Fibroblast of peridontal ligament (primary cell): ENCODE measurements around the gene CBY1.
"Not testable (repeated sequence)": the region's sequence is repeated elsewhere in the genome, so short reads cannot be mapped to it uniquely, and the experiment has no call there.

ENCODE experiments used
- DNase-seq: peaks from one replicate; pipeline ENCODE4 v3.0.0-alpha.2; 2010; ENCODE audit errors: extremely low read depth

CBY1 gene

DNA sequence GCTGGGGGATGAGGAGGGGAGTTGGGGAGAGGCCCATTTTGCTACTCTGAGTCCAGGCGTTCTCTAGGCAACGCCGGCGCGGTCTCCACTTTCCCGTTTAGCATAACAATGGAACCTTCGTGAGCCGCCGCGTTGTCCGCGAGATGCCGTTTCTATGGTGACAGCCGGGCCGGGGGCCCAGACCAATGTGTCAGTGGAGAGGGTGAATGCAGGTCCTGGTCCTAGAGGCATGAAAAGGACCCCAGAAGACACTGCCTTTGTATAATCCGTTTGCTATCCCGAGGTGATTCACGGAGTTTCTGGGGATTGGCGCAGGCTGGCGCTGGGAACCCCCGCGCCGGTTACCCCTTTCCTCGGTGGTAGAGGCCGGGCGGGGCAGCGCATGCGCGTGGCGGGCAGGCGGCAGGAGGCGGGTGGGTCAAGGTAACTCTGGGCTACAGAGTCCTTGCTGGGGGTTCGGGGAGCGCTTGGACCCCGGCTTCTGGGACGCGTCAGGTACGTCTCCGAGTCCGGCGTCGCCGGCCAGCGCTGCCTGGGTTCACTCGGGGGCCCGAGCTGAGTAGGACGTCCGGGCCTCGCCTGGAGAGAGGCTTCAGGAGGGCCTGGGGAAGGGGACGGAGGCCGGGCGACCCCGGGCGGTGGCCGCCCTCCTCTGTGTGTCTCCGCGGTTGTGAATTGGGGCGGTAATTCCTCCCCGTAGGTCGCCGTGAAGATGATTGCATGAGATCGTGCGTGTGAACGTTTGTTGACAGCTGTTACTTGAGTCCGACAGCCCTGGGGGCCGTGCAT lies at the start of gene CBY1, which contains the start of gene FAM227A:
TSS of gene CBY1 (plus strand) at position 383 of the 789 bp plus-strand sequence. CDS start 11,417 bp downstream, outside the sequence.
TSS of gene FAM227A (minus strand) at position 137 of the 789 bp plus-strand sequence. CDS start 6,224 bp downstream, outside the sequence.
- peak; percentile 85 for DNase-seq

DNA sequence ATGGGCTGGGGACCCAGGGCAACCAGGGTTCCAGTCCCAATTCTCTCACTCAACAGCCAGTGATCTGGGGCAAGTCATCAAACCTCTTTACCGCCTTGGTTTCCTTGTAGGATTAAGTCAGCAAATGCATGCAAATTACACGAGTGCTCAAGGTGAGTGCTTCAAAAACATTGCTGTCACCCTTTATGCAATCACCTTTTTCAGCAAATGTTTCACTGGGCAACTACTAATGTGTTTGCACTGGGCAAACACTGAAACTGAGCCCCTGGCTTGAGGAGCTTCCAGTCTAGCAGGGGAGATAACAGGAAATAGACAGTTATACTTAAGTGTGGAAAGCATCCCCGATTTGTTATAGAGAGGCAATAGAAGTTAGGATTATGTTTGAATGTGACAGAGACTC lies 48.8 kb upstream of the CBY1 start:
- no peak for DNase-seq

DNA sequence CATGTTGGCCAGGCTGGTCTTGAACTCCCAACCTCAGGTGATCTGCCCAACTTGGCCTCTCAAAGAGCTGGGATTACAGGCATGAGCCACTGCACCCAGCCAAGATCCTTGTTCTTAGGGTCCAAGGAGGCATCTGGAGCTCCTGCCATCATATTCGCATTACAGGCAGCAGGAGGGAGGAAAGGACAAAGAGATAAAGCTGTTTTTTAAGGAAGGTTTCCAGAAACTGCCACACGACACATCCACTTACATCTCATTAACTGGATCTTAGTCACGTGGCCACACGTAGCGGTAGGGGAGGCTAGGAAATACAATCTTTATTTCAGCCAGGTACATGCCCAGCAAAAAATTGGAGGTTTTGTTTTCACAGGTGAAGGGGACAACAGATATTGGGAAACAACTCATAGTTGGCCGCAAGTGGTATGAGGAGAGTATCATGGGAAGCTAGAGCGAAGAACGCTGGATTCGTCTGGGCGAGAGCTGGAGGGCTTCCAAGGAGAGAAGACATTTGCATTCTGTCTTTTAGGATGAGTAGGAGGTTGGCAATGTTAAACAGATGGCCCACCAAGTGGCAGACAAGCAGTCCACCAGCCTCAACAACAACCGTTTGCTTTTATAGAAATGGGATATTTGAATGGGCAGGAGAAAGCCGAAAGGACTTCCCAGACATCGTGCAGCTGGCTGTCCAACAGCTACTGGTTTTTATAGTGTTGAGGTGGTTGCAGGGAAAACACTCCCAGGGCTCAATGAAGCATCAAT lies 47.3 kb upstream of the CBY1 start:
- DNase-seq: no peak

DNA sequence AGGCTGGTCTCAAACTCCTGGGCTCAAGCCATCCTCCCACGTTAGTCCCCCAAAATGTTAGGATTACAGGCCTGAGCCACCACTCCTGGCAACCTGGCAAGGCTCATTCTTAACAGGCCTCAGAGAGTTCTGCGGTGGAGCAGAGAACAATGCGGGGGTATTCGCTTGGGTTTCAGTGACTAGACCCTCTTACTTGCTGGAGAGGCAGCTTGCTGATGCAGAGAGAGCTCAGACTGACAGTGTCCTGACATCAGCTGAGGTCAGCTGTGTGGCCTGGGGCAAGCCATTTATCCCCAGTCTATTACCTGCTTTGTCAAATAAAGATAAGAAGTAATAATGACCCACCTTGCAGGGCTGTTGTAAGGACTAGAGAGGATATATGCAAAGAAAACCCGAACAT lies 46.2 kb upstream of the CBY1 start:
- DNase-seq: no peak

DNA sequence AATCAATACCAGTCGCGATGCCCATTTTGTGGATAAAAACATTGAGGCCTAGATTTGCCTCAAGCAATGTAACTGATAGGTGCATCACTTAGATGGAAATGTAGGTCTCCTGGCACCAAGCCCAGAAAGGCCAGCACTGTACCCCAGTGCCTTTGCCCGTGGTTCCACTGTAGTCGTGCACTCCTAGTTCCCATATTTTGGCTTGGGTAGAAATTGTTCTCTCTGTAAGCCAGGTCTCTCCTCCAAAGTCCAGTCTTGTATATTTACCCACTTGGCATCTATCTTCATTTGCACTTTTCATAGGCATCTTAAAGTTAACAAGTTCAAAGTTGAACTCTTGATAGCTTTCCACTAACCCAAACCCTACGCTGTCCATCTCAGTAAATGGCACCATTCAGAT lies 44.9 kb upstream of the CBY1 start:
- no peak for DNase-seq

DNA sequence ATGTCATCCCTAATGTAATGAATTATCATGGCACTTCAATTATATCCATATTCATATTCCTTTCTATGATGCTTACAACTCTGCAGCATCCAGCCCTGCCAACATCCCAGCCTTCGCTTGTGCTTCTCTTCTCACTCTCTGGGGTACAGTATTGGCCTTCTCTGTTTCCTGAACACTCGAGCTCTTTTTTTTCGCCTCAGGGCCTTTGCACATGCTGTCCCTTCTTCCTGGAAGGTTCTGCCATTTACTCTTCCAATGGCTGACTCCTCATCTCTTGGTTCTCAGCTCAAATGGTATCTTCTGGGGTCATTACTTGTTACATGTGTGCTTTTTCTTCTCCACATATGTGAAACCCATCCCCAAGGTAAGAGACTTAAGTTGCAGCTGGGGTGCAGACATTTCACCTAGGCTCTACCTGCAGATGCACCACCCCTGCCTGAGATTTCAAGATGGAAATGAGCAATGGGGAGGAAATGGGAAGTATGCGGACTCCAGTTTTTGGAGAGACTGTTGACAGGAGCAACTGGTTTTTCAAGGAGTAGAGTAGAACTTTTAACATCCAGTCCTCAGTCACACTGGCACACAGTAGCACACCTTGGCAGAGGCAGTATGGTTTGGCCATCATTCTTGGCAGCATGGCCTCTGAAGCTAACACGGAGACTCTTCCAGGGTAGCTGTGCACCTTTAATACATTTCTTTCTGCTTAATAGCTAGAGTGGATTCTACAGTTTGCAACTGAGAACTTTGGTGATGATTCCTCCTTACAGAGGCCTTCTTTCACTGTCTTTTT lies 44.0 kb upstream of the CBY1 start:
- DNase-seq: no peak

DNA sequence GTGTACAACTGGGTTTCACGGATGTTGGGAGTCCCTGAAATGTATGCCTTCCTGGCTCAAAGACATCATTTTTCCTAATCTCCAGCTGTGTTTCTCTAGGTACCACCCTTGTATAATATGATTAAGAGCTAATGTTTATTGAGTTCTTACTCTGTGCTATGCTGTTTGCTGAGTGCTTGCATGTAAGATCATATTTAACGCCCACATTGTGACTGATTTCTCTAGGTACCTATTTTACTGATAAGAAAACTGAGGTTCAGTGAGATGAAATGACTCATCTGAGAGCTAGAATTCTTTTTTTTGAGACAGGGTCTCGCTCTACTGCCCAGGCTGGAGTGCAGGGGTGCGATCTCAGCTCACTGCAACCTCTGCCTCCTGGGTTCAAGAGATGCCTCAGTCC lies 42.9 kb upstream of the CBY1 start:
- DNase-seq: no peak

DNA sequence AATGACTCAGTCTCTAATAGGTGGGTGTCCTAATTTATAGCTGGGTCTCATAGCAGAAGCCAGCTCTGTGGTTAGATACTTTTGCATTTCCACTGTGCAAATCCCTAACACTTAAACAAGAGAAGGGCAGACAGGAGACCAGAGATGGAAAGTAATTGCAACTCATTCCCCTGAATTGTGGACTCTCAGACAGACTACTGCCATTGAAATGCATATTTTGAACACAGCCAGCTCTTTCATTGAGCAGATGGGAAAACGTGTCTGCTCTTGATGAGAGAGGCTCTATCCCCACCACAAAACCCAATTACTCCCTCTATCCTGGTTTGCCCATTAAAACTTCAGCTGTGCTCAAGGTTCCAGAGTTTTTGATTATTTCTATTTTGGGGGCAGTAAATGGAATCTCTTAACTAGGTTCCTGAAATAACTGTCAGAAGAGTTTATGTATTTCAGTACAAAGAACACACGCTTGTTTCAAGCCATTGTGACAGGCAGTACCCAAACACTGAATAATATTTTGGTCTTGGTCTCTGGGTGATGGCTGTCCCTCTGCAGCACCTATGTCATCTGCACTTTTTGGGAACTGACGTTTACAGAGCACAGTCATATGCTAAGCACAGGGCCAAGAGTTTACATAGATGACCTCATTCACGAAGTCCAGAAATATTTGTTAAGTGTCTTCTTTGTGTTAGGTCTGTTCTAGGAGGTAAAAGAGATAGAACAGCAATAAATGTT lies 41.9 kb upstream of the CBY1 start:
- peak; percentile 11 for DNase-seq

DNA sequence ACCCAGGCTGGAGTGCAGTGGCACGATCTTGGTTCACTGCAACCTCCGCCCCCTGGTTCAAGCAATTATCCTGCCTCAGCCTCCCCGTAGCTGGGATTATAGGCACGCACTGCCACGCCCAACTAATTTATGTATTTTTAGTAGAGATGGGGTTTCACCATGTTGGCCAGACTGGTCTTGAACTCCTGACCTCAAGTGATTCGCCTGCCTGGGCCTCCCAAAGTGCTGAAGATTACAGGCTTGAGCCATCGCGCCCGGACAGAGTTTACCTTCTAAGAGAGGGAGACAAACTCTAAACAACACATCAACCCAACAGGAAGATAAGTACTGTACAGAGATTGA lies 41.4 kb upstream of the CBY1 start:
- DNase-seq: not testable (repeated sequence)

DNA sequence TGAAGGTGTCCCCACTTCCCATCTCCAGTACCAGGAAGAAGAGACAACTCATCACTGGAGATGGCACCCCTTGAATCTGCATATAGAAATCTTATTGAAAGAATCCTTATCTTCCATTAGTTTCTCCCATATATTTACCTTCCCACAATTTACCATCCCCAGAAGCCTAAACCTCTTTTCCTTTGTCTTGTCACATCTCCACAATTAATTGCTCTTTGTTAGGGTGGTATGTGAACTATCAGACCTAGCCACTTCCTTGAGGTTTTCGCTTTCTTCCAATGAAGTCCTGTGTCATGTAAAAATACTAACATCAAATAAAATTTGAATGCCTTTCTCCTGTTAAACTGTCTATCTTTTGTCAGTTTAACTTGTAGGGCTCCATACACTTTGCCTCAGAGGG lies 38.2 kb upstream of the CBY1 start:
- no peak for DNase-seq

DNA sequence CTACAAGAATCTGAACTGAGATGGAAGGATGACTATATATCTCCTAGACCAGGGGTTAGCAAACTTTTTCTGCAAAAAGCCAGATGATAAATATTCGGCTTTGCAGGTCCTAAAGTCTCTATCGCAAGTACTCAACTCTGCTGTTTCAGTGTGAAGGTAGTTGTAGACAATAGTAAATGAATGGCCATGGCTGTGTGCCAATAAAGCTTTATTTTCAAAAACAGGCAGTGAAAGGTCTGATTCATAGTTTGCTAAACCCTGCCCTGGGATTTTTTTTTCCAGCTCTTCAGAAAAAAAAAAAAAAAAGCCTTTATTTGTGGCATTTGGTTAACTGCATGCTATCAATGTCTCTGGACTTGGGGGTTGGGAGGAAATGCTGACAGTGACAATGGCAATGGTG lies 37.8 kb upstream of the CBY1 start:
- peak; percentile 2 for DNase-seq

DNA sequence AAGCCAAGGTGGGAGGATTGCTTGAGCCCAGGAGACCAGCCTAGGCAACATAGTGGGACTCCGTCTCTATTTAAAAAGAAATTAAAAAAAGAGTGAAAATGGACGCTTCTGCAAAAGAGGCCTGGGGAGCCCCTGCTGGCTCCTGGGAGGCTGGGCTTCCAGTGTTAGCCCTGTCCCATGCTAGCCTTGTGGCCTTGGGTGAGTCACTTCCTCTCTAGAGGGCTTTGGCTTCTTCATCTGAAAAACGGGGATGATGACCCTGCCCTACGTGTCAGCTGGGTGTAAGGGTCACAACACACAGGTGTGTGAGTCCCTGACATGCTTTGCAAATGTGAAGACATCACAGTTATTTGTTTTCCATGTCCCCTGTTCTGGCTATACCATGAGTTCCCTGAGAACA lies 33.1 kb upstream of the CBY1 start:
- no peak for DNase-seq

DNA sequence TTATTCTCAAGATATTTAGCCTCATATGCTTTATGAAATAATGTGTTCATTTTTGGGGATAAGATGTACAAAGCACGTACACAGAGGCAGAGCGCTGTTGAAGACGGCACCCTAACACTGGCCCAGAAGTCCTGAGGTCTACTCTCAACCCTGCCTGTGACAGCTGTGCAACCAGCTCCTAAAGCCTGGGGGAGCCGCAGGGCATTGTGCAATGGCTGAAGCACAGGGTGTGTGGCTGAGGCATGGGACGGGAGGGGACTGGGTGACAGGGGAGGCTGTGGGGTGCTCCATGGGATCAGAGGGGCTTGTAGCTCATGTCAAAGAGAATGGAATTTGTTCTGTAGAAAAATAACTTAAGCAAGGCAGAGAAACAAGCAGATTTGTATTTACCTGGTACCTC lies 28.0 kb upstream of the CBY1 start:
- DNase-seq: no peak

DNA sequence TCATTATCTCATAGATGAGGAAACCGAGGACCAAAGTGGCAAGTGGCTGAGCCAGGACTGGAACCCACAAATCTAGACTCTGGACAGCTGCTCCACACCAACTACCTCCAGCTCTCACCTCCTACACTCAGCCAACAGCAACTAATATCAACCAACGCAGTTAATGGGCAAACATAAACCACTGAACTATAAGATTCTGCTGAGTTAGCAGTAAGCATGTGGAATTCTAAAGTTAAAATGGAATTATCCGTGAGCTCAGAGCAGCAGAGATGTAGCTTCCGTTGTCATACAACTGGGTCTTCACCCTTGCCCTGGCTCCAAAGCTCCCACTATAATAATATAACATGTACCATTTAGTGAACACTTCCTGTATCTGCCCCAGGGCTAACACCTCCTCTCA lies 27.3 kb upstream of the CBY1 start:
- DNase-seq: no peak

DNA sequence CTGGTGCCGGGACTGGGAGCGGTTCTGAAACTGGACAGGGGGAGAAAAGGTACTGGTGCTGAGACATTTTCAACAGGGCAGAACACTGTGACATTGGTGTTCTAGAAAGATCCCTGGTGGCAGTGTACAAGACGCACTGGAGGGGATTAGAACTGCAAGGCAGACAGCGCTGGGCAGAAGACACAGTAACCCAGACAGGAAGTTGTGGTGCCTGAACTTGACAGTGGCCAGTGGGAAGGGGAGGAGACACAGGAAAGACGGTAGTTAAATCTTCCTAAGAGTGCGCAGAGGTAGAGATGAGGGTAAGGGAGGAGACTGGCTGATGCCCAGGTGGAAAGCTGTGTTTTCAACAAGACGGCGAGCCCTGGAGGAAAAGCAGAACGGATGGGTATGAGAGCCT lies 24.7 kb upstream of the CBY1 start:
- no peak for DNase-seq

DNA sequence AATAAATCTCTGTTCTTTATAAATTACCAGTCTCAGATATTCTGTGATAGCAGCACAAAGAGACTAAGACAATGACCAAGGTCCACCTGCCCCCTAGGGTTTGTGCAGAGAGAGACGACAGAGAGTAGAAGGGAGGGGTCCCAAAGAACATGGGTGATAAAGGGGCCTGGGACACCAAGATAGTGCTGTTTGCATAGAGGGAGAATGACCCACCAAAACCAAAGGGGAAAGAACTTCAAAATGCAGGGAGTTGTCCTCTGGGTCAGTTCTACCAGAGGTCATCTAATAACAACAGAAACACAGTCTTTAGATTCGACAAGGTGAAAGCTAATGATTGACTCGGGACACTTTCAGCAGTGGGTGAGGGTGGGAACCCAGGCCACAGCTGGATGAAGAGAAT lies 23.9 kb upstream of the CBY1 start:
- no peak for DNase-seq

DNA sequence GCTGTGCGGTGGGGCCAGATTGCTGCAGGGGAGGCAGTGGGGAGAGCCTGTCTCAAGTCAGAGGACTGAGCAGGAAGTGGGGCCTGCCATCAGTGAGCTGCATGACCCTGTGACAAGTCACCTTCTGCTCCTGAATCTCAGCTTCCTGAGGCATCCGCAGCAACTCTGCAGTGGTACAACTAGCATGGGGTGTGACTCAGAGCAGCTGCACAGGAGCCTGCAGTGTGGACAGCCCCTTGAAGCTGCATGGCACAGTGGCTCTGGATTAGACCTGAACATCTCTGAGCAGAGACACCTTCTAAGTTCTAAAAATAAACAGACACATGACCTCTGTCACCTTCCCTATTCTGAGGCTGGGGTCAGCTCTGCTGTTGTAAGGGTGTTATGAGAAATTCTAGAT lies 18.2 kb upstream of the CBY1 start:
- no peak for DNase-seq

DNA sequence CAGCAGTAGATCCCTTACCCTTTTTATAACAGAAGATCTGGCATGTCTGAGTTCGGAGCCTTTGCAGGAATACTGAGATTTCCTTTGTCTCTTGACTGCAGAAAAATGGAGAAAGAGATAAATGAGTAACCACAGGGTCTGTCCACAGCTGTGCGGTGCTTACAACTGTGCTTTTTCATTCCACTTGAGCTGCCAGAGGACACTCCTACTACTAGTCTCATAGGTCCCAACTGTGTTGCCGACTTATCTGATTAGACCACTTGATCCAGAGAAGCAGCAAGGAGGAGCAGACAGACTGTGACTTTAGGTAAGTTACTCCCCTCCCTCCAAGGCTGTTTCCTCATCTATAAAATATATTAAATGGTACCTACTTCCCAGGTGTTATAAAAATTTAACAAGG lies 17.7 kb upstream of the CBY1 start:
- no peak for DNase-seq

DNA sequence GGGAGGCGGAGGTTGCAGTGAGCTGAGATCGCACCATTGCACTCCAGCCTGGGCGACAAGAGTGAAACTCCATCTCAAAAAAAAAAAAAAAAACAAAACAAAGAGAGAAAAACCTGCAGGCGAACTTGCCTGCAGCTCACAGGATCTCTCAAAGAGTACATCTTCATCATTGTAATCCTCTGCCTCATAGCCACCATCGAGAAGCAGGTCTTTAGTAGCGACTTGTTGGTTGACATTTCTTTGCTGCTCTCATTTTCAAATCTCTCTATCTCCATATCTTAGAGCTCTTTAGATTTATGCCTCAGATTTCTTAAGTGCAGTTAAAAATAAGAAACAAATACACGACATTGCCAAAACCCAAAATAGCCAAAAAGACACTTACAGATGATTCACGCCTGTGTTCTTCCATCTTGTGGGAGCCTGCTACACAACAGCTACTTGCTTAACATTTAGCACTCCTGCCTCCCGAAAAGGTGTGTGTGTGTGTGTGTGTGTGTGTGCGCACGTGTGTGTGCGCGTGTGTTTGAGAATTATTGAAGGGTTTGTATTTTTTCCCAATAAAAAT lies 14.9 kb upstream of the CBY1 start:
- DNase-seq: no peak

DNA sequence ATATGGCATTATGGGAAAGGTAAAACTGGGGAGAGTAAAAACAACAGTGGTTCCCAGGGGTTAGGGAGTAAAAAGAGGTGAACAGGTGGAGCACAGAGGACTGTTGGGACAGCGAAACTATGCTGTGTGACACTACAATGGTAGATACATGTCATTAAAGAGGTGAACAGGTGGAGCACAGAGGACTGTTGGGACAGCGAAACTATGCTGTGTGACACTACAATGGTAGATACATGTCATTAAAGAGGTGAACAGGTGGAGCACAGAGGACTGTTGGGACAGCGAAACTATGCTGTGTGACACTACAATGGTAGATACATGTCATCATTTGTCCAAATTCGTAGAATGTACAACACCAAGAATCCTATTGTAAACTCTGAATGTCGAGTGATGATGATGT lies 12.2 kb upstream of the CBY1 start:
- not testable (repeated sequence) for DNase-seq

DNA sequence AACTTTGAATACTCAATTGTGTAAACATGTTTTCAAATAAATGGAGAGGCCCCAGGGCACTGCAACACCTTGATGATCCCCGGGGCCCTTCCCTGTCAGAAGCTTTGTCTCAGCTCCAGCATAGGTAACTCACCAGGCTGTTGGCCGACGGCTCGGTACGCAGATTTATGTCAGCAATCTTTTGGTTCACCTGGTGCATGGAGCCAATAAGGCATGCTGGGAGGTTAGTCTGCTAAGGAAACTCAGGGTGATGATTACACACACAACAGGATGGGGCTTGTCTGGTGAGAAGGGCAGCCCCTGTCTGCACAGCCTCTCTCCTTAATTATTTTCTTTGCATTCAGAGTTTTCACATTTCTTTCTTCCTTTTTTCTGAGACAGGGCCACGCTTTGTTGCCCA lies 11.0 kb upstream of the CBY1 start:
- no peak for DNase-seq
